ENCODE measurements around the gene HJV. TPM values are rescaled to one million over a fixed set of nuclear protein-coding genes. Genes with fewer than 3 reads are reported as not detected.
"Not testable (repeated sequence)": the region's sequence is repeated elsewhere in the genome, so short reads cannot be mapped to it uniquely, and the experiment has no call there.

HJV gene
- total and polyA plus RNA-seq, 2 of the 4 experiments (the other 2 are of a cell fraction), result not detected

- H4K8ac ChIP-seq (ENCODE audit: low read depth in 2 of 2, low read length in 2 of 2); H3K36me3 ChIP-seq (ENCODE audit: control insufficient read depth, insufficient read depth, low read length); H3K4me2 ChIP-seq (ENCODE audit: low read depth, low read length); H3K9me3 ChIP-seq (ENCODE audit: control insufficient read depth, insufficient read depth, low read length); DNase-seq; H2BK20ac ChIP-seq (ENCODE audit: low read depth, low read length); H3K9ac ChIP-seq (ENCODE audit: low read depth, low read length); H3K4me3 ChIP-seq (ENCODE audit: insufficient read depth, low read depth, low read length); H3K9me1 ChIP-seq (ENCODE audit: insufficient read depth, low read length); H3K14ac ChIP-seq (replicated peaks; ENCODE audit: low read depth, low read length); H2AFZ ChIP-seq (replicated peaks; ENCODE audit: low read length, poor library complexity); H2BK15ac ChIP-seq (ENCODE audit: low read depth, low read length); BruUV-seq (replicated peaks); H2BK5ac ChIP-seq (ENCODE audit: low read depth, low read length, poor library complexity, severe bottlenecking); H3K4ac ChIP-seq (ENCODE audit: low read depth, low read length); H2AK9ac ChIP-seq (replicated peaks; ENCODE audit: low read depth, low read length, poor library complexity); H3K27ac ChIP-seq (ENCODE audit: insufficient read depth, low read length); dilution Hi-C loops (cut with HindIII; ENCODE audit: low sequenced_read_pairs, unreplicated experiment); in situ Hi-C loops (cut with MboI; ENCODE audit: low sequenced_read_pairs); H4K91ac ChIP-seq (ENCODE audit: insufficient read depth, low read depth, low read length); H3K18ac ChIP-seq (ENCODE audit: low read depth, low read length); H4K20me1 ChIP-seq (ENCODE audit: insufficient read depth, low read length); POLR2A ChIA-PET (ENCODE audit: unreplicated experiment); H2BK120ac ChIP-seq (ENCODE audit: low read depth, low read length); H2AK5ac ChIP-seq (ENCODE audit: low read depth, low read length); H3K56ac ChIP-seq (ENCODE audit: extremely low read depth, insufficient read depth, low read length); H4K5ac ChIP-seq (ENCODE audit: low read depth, low read length); intact Hi-C loops (cut with micrococcal nuclease); H3K4me1 ChIP-seq (ENCODE audit: control insufficient read depth, insufficient read depth, low read length); ATAC-seq (ENCODE audit: low read depth); H3K23ac ChIP-seq (ENCODE audit: low read depth, low read length); CTCF ChIA-PET; H3K79me1 ChIP-seq (ENCODE audit: low read depth in 1 of 2, low read length in 2 of 2): not testable (repeated sequence)
- no CpG with 5 or more reads among the region's 1 CpG for WGBS, 2 experiments (ENCODE audit: extremely low coverage in 2 of 2, insufficient read length in 1 of 2)
- peaks cover 10% of the 10 kb centered on the region for H3K27me3 ChIP-seq (ENCODE audit: control insufficient read depth, insufficient read depth, low read length)
Observed at GRCh38 chr1:146026650-146027049, 5.1 kb upstream of the HJV start.

GRCh38 chr1:146025787-146026495 lies 4.4 kb upstream of the HJV start:
- H3K79me1 ChIP-seq (ENCODE audit: low read depth in 1 of 2, low read length in 2 of 2); H3K9me3 ChIP-seq (ENCODE audit: control insufficient read depth, insufficient read depth, low read length); H3K56ac ChIP-seq (ENCODE audit: extremely low read depth, insufficient read depth, low read length); H2BK120ac ChIP-seq (ENCODE audit: low read depth, low read length); H2BK5ac ChIP-seq (ENCODE audit: low read depth, low read length, poor library complexity, severe bottlenecking); H2BK15ac ChIP-seq (ENCODE audit: low read depth, low read length); in situ Hi-C loops (cut with MboI; ENCODE audit: low sequenced_read_pairs); H2AK5ac ChIP-seq (ENCODE audit: low read depth, low read length); BruUV-seq (replicated peaks); H4K20me1 ChIP-seq (ENCODE audit: insufficient read depth, low read length); H4K91ac ChIP-seq (ENCODE audit: insufficient read depth, low read depth, low read length); H3K9me1 ChIP-seq (ENCODE audit: insufficient read depth, low read length); H4K5ac ChIP-seq (ENCODE audit: low read depth, low read length); H3K4me3 ChIP-seq (ENCODE audit: insufficient read depth, low read depth, low read length); H3K23ac ChIP-seq (ENCODE audit: low read depth, low read length); POLR2A ChIA-PET (ENCODE audit: unreplicated experiment); H3K14ac ChIP-seq (replicated peaks; ENCODE audit: low read depth, low read length); H3K4me2 ChIP-seq (ENCODE audit: low read depth, low read length); H3K4me1 ChIP-seq (ENCODE audit: control insufficient read depth, insufficient read depth, low read length); H3K27ac ChIP-seq (ENCODE audit: insufficient read depth, low read length); DNase-seq; H2BK20ac ChIP-seq (ENCODE audit: low read depth, low read length); CTCF ChIA-PET; H2AK9ac ChIP-seq (replicated peaks; ENCODE audit: low read depth, low read length, poor library complexity); H2AFZ ChIP-seq (replicated peaks; ENCODE audit: low read length, poor library complexity); H3K18ac ChIP-seq (ENCODE audit: low read depth, low read length); H3K36me3 ChIP-seq (ENCODE audit: control insufficient read depth, insufficient read depth, low read length); H4K8ac ChIP-seq (ENCODE audit: low read depth in 2 of 2, low read length in 2 of 2); dilution Hi-C loops (cut with HindIII; ENCODE audit: low sequenced_read_pairs, unreplicated experiment); intact Hi-C loops (cut with micrococcal nuclease); H3K4ac ChIP-seq (ENCODE audit: low read depth, low read length); ATAC-seq (ENCODE audit: low read depth); H3K9ac ChIP-seq (ENCODE audit: low read depth, low read length): not testable (repeated sequence)
- H3K27me3 ChIP-seq (ENCODE audit: control insufficient read depth, insufficient read depth, low read length), result peaks cover 16% of the 10 kb centered on the region
- WGBS, 2 experiments (ENCODE audit: extremely low coverage in 2 of 2, insufficient read length in 1 of 2), result no CpG with 5 or more reads among the region's 2 CpGs

All from IMR-90 (cell line).